ENCODE data around the gene SDHAF1.
"Not testable (repeated sequence)": the region's sequence is repeated elsewhere in the genome, so short reads cannot be mapped to it uniquely, and the experiment has no call there.

Gene SDHAF1

GRCh38 chr19:36014012-36014924 lies 19.3 kb downstream of the SDHAF1 start, which contains the start of gene ALKBH6:
TSS of gene ALKBH6 (minus strand) at chr19:36014213. CDS start at chr19:36013397, 816 bp downstream.
- H3K27ac ChIP-seq = peak within 1 kb of the TSS; percentile 25
- peak; percentile 91 for DNase-seq (ENCODE audit: low read depth, low spot score)

- no peak for DNase-seq (ENCODE audit: low read depth, low spot score)
- H3K27ac ChIP-seq = no peak overlapping the region
Observed at GRCh38 chr19:36019061-36019670, 24.2 kb downstream of the SDHAF1 start.

- H3K27ac ChIP-seq = no peak overlapping the region
- DNase-seq (ENCODE audit: low read depth, low spot score) = no peak
Observed at GRCh38 chr19:36023432-36023831, 28.4 kb downstream of the SDHAF1 start.

GRCh38 chr19:36025541-36025940 lies 30.6 kb downstream of the SDHAF1 start:
- DNase-seq (ENCODE audit: low read depth, low spot score) = no peak
- no peak overlapping the region for H3K27ac ChIP-seq

- no peak for DNase-seq (ENCODE audit: low read depth, low spot score)
- H3K27ac ChIP-seq = no peak overlapping the region
Observed at GRCh38 chr19:36026091-36026876, 31.3 kb downstream of the SDHAF1 start.

- DNase-seq (ENCODE audit: low read depth, low spot score) = no peak
- no peak overlapping the region for H3K27ac ChIP-seq
Observed at GRCh38 chr19:36027696-36028095, 32.7 kb downstream of the SDHAF1 start.

- H3K27ac ChIP-seq = no peak overlapping the region
- DNase-seq (ENCODE audit: low read depth, low spot score) = no peak
Observed at GRCh38 chr19:36028313-36029041, 33.5 kb downstream of the SDHAF1 start.

GRCh38 chr19:36030264-36031148 lies 35.5 kb downstream of the SDHAF1 start:
- no peak for DNase-seq (ENCODE audit: low read depth, low spot score)

GRCh38 chr19:36031308-36031707 lies 36.3 kb downstream of the SDHAF1 start:
- DNase-seq (ENCODE audit: low read depth, low spot score) = no peak
- H3K27ac ChIP-seq = no peak overlapping the region

More at GRCh38 chr19:36030264-36031148, 35.5 kb downstream of the SDHAF1 start:
- H3K27ac ChIP-seq = no peak overlapping the region

GRCh38 chr19:36032251-36033104 lies 37.5 kb downstream of the SDHAF1 start, which contains the start of gene CLIP3:
TSS of gene CLIP3 (minus strand) at chr19:36032873. CDS start at chr19:36032357, 516 bp downstream.
- DNase-seq (ENCODE audit: low read depth, low spot score) = no peak

GRCh38 chr19:36040495-36040894 lies 45.5 kb downstream of the SDHAF1 start:
- H3K27ac ChIP-seq = no peak overlapping the region
- no peak for DNase-seq (ENCODE audit: low read depth, low spot score)

More at GRCh38 chr19:36032251-36033104, 37.5 kb downstream of the SDHAF1 start, which contains the start of gene CLIP3:
- no peak within 1 kb of the TSS for H3K27ac ChIP-seq

- not testable (repeated sequence) for DNase-seq (ENCODE audit: low read depth, low spot score); H3K27ac ChIP-seq
Observed at GRCh38 chr19:36041092-36041491, 46.1 kb downstream of the SDHAF1 start.

- no peak for DNase-seq (ENCODE audit: low read depth, low spot score)
- H3K27ac ChIP-seq = no peak overlapping the region
Observed at GRCh38 chr19:36041831-36042230, 46.8 kb downstream of the SDHAF1 start.

GRCh38 chr19:36043952-36044351 lies 49.0 kb downstream of the SDHAF1 start:
- no peak for DNase-seq (ENCODE audit: low read depth, low spot score)
- H3K27ac ChIP-seq = no peak overlapping the region

Measured in epithelial cell of prostate (primary cell).